ENCODE measurements around the gene DDX43. TPM values are rescaled to one million over a fixed set of nuclear protein-coding genes. Genes with fewer than 3 reads are reported as not detected.
"Not testable (repeated sequence)": the region's sequence is repeated elsewhere in the genome, so short reads cannot be mapped to it uniquely, and the experiment has no call there.

DDX43 gene
- polyA plus RNA-seq, 12 donors: 0.15 to 1.3 (median 0.77) TPM; not detected in 3

DNA sequence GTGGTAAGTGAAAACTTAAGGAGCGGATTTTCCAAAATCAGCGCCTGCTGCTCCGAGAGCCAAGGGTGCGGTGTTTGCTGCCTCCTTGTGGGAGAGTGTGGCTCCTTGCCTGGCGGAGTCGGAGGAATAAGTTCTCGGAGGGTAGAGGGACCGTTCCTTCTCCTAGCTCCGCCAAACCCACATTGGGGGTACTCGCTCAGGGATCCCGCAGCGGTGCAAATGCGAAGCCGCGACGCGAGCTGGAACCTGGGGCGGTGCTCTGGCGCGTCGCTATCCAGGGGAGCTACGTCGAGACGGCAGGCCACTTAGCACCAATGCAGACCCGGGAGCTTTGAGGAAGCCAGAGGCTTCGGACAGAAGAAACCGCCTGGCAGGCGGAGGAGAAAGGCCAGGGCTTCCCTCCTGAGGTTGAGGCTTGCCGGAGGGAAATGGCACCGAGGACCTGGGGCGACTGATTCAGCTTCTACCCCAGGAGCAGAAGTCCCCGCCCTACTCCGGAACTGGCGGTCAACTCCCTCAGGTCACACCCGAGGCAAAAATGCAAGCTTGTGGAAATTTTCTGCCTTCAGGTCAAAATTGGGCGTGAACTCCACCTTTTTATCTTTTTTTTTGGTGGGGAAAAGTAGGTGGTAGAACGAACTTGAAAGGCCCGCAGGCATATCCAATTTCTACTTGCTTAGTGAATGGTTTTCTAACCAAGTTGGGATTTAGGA lies 5.7 kb upstream of the DDX43 start:
- DNase-seq: peak; percentile 41

DNA sequence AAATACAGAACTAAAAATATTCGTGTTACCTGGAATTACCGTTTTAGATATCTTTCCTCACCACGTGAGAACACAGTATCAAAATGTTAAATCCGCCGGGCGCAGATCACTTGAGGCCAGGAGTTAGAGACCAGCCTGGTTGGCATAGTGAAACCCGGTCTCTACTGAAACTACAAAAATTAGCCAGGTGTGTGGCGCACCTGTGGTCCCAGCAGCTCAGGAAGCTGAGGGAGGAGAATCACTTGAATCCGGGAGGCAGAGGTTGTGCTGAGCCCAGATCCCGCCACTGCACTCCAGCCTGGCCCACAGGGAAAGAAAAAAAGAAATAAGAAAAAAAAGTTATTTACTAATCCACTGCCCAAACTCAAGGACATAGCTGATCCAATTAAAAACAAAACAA lies 4.8 kb upstream of the DDX43 start:
- DNase-seq: no peak

DNA sequence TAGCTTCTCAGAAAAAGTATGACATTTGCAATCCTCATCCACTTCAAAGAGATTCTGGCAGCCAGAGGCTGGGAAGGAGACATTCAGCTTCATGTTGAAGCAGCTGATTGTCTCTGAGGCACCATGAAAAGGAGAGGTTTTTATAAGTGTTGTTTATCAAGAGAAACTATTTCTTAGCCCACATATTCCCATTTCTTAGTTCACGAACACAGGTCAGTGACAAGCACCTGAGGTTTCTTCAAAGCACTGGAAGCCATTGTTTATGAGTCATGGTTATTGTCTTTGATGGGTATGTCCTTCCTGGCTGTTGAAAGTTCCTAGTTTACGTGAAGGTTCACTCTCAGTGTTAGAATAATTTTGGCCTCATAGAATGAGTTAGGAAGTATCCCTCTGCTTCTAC lies 3.0 kb upstream of the DDX43 start:
- no peak for DNase-seq

DNA sequence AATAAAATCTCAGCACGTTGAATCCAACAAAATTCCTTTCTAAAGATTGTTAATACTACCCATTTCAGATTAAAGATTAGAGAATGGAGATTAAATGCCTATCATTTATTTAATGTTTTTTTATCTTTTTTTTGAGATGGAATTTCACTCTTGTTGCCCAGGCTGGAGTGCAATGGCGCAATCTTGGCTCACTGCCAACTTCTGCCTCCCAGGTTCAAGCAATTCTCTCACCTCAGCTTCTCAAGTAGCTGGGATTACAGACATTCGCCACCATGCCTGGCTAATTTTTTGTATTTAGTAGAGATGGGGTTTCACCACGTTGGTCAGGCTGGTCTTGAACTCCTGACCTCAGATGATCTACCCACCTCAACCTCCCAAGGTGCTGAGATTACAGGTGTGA lies 2.4 kb upstream of the DDX43 start:
- not testable (repeated sequence) for DNase-seq

DNA sequence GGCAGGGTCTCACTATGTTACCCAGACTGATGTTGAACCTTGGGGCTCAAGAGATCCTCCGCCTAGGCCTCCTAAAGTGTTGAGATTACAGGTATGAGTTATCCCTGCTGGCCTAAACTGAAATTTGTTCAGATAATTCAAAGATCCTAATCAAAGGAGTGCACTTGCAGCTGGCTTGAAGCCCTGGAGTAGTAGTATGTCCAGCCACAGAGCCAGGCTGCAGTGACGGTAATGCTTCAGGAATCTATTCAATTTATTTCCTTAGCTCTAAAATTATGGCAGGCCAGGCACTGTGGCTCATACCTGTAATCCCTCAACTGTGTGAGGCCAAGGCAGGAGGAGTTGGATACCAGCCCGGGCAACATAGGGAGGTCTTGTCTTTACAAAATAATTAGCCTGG lies 1.4 kb upstream of the DDX43 start:
- DNase-seq: no peak

DNA sequence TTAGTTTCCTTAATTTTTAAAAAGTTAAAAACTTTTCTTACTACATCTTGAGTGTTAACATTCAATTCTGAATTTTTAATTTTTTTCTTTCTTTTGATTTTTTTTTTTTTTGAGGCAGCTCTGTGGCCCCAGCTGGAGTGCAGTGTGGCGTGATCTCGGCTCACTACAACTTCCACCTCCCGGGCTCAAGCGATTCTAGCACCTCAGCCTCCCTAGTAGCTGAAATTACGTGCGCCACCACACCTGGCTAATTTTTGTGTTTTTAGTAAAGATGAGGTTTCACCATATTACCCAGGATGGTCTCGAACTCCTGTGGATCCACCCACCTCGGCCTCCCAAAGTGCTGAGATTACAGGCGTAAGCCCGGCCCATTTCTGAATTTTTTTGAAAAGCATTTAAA lies 1.2 kb downstream of the DDX43 start:
- DNase-seq: no peak

DNA sequence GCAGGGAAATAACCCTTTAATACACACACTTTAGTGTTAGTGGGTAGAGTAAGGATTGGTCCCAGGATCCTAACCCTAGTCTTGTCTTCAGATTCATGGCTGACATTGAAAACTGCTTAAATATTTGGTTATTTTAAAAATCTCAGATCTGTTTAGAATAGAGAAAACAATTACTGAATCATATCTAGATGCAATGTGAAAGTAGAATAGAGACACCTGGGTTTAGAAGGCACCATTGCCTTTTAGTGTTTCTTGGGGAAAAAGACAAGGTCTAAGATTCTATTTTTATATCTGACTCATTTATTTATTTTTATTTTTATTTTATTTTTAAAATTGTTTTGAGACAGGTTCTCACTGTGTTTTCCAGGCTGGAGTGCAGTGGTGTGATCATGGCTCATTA lies 6.0 kb downstream of the DDX43 start:
- no peak for DNase-seq

DNA sequence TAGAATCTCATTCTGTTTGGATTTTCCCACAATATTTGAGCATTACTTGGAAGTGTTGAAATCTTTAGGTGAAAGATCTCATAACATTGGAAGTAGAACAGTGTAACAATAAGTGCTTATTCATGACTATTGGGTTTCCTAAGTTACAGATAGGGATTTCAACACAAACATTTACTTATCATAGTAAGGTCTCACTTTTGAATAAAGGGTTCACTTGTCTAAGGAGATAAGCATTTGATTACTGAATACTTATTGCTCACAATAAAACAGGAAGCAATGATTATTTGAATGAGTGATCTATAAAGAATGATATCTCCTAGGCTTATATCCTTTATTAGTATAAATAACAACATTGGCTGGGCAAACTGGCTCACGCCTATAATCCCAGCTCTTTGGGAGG lies 14.8 kb downstream of the DDX43 start:
- no peak for DNase-seq

DNA sequence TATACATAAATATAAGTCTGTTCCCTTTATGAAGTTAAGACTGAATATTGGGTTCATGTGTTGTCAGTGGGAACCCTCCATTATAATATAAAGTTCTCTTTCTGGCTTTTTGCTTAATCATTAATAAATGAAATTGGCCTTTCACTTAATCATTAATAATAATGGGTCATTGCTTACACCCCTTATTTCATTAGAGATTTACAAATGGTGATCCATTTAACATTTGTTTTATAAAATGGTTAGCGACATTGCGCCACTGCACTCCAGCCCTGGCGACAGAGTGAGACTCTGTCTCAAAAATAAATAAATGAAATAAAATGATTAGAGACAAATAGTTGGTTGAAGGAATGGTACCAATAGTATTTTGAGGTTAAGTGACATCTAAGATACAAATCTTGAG lies 18.5 kb downstream of the DDX43 start:
- no peak for DNase-seq

DNA sequence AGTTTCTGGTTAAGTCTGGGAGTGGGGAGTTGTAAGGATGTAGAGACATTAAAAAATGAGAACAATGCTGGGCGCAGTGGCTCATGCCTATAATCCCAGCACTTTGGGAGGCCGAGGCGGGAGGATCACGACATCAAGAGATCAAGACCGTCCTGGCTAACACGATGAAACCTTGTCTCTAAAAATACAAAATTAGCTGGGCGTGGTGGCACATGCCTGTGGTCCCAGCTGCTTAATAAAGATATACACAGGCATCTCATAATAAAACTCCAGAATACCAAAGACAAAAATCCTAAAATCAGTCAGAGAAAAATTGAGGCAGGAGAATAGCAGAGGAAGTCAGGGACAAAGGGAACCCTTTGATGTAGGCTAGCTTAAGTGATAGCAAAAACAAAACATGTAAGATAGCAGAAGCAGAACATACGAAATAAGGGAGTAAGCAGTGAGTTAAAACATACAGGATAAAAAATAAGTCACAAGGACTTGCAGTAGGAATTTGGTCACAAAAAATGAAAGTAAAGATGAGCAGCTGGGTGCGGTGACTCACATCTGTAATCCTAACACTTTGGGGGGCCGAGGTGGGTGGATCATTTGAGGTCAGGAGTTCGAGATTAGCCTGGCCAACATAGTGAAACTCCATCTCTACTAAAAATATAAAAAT lies 23.6 kb downstream of the DDX43 start:
- DNase-seq: no peak

DNA sequence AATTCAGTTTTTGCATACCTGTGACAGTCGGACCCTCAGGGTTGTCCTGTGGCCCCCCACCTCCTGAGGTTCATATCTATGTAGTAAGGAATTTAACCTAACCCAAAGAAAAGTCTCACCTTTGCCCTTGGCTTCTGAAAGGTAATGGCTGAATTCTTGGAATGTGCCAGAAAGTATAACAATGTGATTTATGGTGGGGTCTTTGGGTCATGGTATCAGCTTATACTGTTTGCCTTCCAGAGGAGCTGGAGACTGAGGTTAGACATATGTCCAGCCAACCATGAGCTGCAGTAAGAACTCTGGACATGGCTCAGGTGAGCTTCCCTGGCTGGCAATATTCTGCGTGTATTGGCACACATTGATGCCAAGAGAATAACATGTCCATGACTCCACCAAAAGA lies 26.9 kb downstream of the DDX43 start:
- no peak for DNase-seq

DNA sequence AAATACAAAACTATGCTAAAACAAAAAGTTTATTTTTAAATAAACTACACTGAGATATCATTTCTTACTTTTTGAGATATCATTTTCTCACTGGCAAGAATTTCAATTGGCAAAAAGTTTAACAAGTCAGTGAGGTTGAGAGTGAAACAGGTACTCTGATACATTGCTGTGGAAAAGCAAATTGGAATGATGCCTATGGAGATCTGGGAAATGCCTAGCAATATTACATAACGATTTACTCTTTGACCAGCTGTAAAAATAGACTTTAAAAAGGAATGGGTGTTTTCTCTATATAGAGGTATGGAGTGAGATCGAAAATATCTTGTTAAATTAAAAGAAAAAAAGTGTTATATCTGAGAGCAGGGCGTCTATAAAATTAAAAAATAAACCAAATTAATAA lies 40.6 kb downstream of the DDX43 start:
- DNase-seq: no peak

DNA sequence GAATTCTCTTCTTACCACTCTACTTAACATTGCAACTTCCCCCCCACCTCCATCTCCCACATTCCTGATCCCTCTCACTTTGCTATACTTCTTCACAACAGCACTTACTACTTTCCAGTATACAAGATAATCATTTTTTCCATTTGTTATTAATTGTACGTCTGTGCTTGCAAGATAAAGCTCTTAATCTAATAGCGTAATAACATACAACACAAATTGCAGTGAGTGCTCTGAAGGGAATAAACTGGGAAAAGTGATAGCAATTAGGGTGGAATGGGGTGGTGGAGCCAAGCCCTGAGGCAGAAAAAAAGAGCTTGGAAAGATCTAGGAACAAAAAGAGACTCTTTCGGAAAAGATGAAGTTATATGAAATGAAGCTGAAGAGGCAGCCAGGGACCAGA lies 48.9 kb downstream of the DDX43 start:
- no peak for DNase-seq

DNA sequence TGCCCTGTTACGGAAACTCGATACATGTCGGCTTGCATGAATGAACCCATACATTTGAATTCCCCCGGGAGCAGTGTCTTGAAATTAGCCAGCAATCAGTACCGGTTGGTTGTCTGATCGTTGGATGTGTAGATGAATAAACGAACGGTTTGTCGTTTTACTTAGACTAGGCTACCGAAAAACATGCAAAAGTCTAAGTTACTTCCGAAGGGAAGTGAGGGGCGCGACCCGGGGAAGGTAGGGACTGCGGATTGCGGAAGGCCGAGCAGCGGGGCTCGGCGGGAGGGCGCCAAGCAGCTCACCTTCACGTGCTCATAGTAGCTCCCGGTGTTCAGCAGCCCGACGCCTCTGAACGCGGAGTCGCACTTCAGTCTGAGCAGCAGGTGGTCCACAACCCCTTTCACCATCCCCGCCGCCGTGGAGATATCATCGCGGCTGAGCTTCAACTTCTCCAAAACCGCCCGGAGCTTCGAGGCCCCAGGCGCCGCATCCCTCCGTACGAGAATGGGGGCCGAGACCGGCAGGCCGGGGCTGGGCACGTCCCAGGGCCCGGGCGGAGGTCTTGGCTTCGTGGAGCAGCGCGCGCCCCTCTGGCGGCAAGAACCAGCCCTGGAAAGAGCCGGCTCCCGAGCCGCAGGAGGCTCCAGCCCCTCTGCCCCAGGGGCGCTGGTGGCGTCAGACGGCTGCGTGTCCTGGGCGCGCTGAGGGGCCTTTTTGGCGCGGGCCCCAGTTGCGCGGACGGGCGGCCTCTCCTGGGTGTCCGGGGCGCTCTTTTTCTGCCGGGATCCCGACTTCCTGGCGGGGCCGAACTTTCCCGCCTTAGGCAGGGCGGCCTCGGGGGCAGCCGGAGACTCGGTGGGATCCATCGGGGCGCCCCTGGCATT lies 56.8 kb downstream of the DDX43 start:
- peak; percentile 65 for DNase-seq

DNA sequence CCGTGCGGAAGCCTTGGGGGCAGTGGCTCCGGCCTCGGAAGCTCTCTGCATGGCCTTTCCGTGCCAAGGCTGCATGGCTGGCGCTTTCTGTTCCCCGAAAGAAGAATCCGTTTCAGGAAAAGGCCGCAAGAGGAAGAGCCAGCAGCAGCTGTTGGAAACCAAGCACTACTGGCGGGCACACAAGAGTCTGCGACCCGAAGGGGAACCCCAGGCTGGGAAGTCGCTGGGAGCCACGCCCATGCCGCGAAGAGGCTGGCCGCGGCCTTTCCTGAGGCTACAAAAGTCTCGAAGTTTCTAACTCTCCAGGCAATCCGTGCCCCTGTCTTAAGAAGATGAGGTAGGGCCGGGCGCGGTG lies 57.5 kb downstream of the DDX43 start, which contains the start of gene CGAS:
TSS of gene CGAS (minus strand) at position 191 of the 355 bp plus-strand sequence. CDS start at position 75, 116 bp downstream.
- peak; percentile 84 for DNase-seq

DNA sequence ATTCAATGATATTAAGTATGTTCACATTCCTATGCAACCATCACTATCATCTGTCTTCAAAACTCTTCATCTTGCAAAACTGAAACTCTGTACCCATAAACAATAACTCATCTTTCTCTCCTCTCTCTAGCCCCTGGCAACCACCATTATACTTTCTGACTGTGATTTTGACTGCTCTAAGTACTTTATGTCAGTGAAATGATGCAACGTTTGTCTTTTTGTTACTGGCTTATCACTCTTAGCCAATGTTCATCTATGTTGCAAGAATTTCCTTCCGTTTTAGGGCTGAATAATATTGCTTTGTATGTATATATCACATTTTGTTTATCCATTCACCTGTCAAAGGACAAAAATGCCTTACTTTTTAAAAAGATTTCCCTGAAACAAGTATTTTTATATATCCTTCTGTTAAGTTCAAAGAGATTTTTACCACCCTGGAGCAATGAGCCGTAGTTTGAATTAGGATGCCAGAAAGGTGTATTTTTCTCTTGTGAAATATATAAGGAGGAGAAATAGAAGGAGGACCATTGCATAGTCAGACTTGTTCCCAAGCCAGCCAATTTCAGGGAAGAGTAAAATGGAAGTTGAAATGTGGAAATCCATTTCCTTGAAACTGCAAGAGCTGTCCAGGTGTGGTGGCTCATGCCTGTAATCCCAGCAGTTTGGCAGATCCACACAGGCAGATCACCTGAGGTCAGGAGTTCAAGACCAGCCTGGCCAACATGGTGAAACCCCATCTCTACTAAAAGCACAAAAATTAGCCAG lies 61.4 kb downstream of the DDX43 start:
- DNase-seq: no peak

DNA sequence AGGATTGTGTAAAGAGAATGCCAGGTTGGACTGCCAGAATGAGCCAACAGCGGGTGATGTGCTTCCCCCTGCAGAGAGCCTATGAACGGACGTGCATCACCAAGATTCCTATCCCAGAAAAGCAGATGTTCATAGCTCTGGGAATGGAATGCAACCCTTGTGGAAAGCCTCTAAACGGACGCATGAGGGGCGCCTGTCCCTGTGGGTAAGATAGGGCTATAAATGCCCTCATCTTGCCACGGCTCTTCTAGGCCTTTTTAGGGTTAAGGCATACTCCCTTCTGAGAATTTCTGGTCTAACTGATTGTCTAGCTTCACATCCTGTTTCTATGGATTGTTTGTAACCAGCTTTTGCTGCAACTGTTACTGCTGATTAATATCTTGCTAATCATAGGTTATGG lies 64.8 kb downstream of the DDX43 start:
- DNase-seq: not testable (repeated sequence)

DNA sequence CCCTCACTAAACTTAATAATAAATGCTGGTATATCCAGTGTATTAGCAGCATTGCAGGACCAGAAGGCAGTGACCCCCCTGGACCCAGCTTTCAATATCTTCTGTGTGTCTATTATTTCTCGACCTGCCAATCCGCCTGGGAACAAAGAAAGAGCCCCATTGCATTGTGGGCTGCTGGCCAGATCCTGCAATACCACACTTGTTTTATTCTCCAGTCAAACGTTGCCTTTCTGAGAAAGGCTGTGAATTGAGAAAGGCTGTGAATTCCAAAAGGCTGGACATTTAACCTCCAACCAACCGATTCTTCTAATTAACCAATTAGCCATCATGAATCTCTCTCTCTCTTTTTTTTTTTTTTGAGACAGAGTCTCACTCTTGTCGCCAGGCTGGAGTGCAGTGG lies 65.4 kb downstream of the DDX43 start:
- no peak for DNase-seq

DNA sequence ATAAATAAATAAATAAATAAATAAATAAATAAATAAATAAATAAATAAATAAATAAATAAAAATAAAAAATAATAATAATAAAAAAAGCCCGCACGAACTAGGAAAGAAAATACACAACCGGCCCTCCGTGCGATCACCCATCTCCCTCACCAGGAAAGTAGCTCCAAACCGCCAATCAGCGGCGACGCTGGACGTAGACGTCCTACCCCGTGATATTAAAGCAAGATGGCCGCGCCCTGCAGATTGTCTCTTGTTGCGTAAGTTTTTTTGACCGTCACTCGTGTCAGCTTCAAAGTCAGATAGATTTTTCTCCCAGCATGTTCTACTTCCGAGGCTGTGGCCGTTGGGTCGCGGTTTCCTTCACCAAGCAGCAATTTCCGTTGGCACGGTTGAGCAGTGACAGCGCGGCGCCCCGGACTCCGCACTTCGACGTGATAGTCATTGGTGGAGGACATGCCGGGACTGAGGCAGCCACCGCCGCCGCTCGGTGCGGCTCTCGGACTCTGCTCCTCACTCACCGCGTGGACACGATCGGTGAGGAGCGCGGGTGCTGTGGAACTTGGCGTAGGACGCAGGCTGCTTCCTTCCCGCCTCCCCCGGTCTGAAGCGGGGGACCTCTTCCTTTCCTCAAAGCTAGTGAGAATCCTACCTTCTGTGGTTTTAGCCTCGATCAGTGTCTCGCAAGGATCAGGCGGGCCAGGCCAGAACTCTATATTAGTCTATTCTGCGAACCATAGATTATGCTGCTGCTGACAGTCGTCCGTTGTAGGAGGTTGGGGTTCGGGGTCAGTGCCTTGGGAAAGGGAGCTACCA lies 67.1 kb downstream of the DDX43 start, which contains the start of gene MTO1:
TSS of gene MTO1 (plus strand) at position 201 of the 814 bp plus-strand sequence. CDS start at position 319, 118 bp downstream.
- DNase-seq: peak; percentile 92

All from muscle of arm (tissue), 12 donors.